Keratinocyte (primary cell): ENCODE data around the gene ZFP1. TPM values are rescaled to one million over a fixed set of nuclear protein-coding genes. Genes with fewer than 3 reads are reported as not detected.

Source experiments
- DNase-seq: peaks from one replicate; pipeline ENCODE4 v3.0.0-alpha.2; 2011; ENCODE audit warnings: low read depth, missing footprints, low spot score
- FAIRE-seq: peaks from 2 replicates; lab custom pipeline; 2011; peaks lifted over from hg19 to GRCh38; lab: Jason Lieb, UNC
- H2AFZ ChIP-seq: 2 replicates; pipeline ENCODE4 v1.6.0; 2012; ENCODE audit warnings: low read length, control low read depth, inconsistent platforms; ENCODE audit not compliant: control insufficient read depth
- H3K27ac ChIP-seq: 2 replicates; pipeline ENCODE4 v1.5.1; 2011; ENCODE audit warnings: low read length; ENCODE audit not compliant: control insufficient read depth, insufficient read depth
- H3K27me3 ChIP-seq: 3 replicates; pipeline ENCODE4 v1.6.0; 2011; ENCODE audit warnings: low read length; ENCODE audit not compliant: control insufficient read depth, insufficient read depth; ENCODE audit errors: extremely low read depth
- H3K36me3 ChIP-seq, 2 experiments: 2 replicates in 1 of 2; 3 replicates in 1 of 2; pipeline ENCODE4 v1.5.1; 2011; ENCODE audit warnings: low read length in 2 of 2, mild to moderate bottlenecking in 1 of 2; ENCODE audit not compliant: control insufficient read depth in 2 of 2, insufficient read depth in 2 of 2; ENCODE audit errors: extremely low read depth in 1 of 2
- H3K4me1 ChIP-seq: 3 replicates; pipeline ENCODE4 v1.5.1; 2011; ENCODE audit warnings: low read length; ENCODE audit not compliant: control insufficient read depth, insufficient read depth; ENCODE audit errors: extremely low read depth
- H3K4me2 ChIP-seq: 3 replicates; pipeline ENCODE4 v1.6.0; 2011; ENCODE audit warnings: low read depth, low read length; ENCODE audit not compliant: control insufficient read depth, insufficient read depth; ENCODE audit errors: extremely low read depth
- H3K4me3 ChIP-seq, 3 experiments: fragments of 200-600 bp in 1 of 3; sonication (generic) in 1 of 3; 2 replicates in 2 of 3; 3 replicates in 1 of 3; pipeline ENCODE4 v1.5.1; 2011 to 2016; ENCODE audit warnings: low read length in 3 of 3, mild to moderate bottlenecking in 3 of 3, control low read depth in 2 of 3, inconsistent platforms in 1 of 3, low read depth in 1 of 3, mixed read lengths in 1 of 3, mixed run types in 1 of 3, moderate library complexity in 1 of 3; ENCODE audit not compliant: control insufficient read depth in 2 of 3, insufficient read depth in 2 of 3; ENCODE audit errors: extremely low read depth in 1 of 3
- H3K79me2 ChIP-seq: 2 replicates; pipeline ENCODE4 v1.6.0; 2012; ENCODE audit warnings: low read length; ENCODE audit not compliant: control insufficient read depth, insufficient read depth
- H3K9ac ChIP-seq: 3 replicates; pipeline ENCODE4 v1.6.0; 2011; ENCODE audit warnings: low read length; ENCODE audit not compliant: control insufficient read depth, insufficient read depth; ENCODE audit errors: extremely low read depth
- H3K9me1 ChIP-seq: 3 replicates; pipeline ENCODE4 v1.6.0; 2011; ENCODE audit warnings: low read length; ENCODE audit not compliant: control insufficient read depth, insufficient read depth; ENCODE audit errors: extremely low read depth
- H3K9me3 ChIP-seq: 2 replicates; pipeline ENCODE4 v1.5.1; 2012; ENCODE audit warnings: low read depth, low read length; ENCODE audit not compliant: control insufficient read depth
- H4K20me1 ChIP-seq: 3 replicates; pipeline ENCODE4 v1.6.0; 2011; ENCODE audit warnings: low read length; ENCODE audit not compliant: control insufficient read depth, insufficient read depth; ENCODE audit errors: extremely low read depth
- EZH2 ChIP-seq: IDR thresholded peaks from one replicate; pipeline ENCODE4 v1.6.1; 2012; ENCODE audit warnings: inconsistent platforms, mild to moderate bottlenecking, low read length, moderate library complexity
- dilution Hi-C: fragments of 300-500 bp; cut with MboI; formaldehyde crosslinking; loops from one replicate; pipeline ENCODE4 v1.7.0; 2020; ENCODE audit warnings: low sequenced_read_pairs; ENCODE audit not compliant: extremely low pct_ligation_motif_present
- polyA plus RNA-seq, 5 experiments: library from polyadenylated mRNA; depleted of rRNA in 3 of 5; stranded (reverse) in 3 of 5; stranded (forward) in 1 of 5; unstranded in 1 of 5; fragments of >200 nt; gene quantifications; 1 replicate in 1 of 5; 2 replicates in 3 of 5; 3 replicates in 1 of 5; pipeline versions ENCODE4 v1.2.1 to v1.2.3, GENCODE V29; 2011 to 2012; ENCODE audit warnings: missing spikeins in 2 of 5, low read depth in 1 of 5, low replicate concordance in 1 of 5
- TF ChIP-seq, protein P1 (sequence below), 3 experiments: IDR thresholded peaks in 1 of 3; conservative IDR thresholded peaks in 1 of 3; optimal IDR thresholded peaks in 1 of 3; 2 replicates in 2 of 3; 3 replicates in 1 of 3; pipeline versions ENCODE3 to v1.5.1; 2011; ENCODE audit warnings: low read length in 3 of 3, mild to moderate bottlenecking in 3 of 3, moderate library complexity in 2 of 3, control low read depth in 1 of 3, inconsistent platforms in 1 of 3; ENCODE audit not compliant: insufficient read depth in 2 of 3; ENCODE audit errors: extremely low read depth in 1 of 3

The ZFP1 gene
- polyA plus RNA-seq, 1 donor (not counting 4 experiments of a cell fraction or from before 2014, with no cell fraction given), result 8.6 TPM

- TF ChIP-seq EZH2, result no peak
- TF ChIP-seq, protein P1, sequence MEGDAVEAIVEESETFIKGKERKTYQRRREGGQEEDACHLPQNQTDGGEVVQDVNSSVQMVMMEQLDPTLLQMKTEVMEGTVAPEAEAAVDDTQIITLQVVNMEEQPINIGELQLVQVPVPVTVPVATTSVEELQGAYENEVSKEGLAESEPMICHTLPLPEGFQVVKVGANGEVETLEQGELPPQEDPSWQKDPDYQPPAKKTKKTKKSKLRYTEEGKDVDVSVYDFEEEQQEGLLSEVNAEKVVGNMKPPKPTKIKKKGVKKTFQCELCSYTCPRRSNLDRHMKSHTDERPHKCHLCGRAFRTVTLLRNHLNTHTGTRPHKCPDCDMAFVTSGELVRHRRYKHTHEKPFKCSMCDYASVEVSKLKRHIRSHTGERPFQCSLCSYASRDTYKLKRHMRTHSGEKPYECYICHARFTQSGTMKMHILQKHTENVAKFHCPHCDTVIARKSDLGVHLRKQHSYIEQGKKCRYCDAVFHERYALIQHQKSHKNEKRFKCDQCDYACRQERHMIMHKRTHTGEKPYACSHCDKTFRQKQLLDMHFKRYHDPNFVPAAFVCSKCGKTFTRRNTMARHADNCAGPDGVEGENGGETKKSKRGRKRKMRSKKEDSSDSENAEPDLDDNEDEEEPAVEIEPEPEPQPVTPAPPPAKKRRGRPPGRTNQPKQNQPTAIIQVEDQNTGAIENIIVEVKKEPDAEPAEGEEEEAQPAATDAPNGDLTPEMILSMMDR (optimal IDR thresholded peaks at IDR 0.05 in 1 of 3, IDR thresholded peaks at IDR 0.05 in 1 of 3, conservative IDR thresholded peaks at IDR 0.05 in 1 of 3; ENCODE audit: extremely low read depth in 1 of 3, insufficient read depth in 2 of 3, low read length in 3 of 3), result no peak
- H3K27me3 ChIP-seq, result no peaks in the 10 kb centered on the region
- H2AFZ ChIP-seq, result no peak overlapping the region
- no peaks in the 10 kb centered on the region for H3K9me3 ChIP-seq
- no peaks in the 10 kb centered on the region for H3K79me2 ChIP-seq
- dilution Hi-C loops, result no loop called here
- H3K9me1 ChIP-seq, result no peaks in the 10 kb centered on the region
- H3K27ac ChIP-seq, result no peak overlapping the region
- no peak overlapping the region for H3K4me3 ChIP-seq
- H3K4me1 ChIP-seq, result peaks cover 20% of the 10 kb centered on the region
- no peaks in the 10 kb centered on the region for H3K36me3 ChIP-seq
- FAIRE-seq (no peak), DNase-seq (no peak)
- H3K4me2 ChIP-seq, result no peak overlapping the region
- H4K20me1 ChIP-seq, result no peaks in the 10 kb centered on the region
- no peak overlapping the region for H3K9ac ChIP-seq
Measured at GRCh38 chr16:75114179-75114945, 34.0 kb upstream of the ZFP1 start.

DNA sequence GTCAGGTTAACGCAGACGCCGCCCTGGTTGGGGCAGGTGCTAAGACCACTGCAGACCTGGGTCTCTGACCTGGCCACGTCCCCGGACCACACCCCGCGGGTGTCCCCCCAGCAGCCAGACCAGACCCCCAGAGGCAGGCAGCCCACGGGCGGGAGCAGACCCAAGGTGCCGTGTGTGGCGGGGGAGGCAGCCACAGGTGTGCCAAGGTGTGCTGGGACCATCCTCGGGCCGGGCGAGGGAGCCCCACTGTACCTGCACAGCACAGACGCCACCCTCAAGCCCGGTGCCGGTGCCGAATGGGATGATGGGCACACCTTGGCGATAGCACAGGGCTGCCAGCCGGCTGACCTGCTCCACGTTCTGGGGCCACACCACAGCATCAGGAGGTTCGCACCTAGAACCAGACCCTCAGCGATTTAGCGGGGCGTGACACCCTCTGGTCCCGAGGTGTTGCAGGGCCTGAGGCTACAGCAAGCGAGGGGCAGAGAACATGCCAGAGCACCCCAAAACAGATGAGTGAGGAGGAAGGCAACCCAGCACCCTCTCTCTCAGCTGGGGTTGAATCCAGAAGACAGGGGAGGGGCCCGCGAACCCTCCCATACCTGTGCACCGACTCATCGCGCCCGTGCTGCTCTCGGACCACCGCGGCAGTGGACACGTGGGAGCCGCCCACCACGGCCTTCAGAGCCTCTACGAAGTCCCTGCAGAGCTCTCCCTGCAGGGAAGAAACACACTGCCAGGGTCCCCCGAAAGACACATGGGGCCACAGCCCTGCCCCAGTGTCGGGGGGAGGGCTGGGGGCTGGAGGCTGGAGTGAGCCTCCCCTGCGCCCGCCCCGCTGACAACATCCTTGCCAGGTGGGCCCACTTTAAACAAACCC lies 33.1 kb upstream of the ZFP1 start:
- FAIRE-seq (no peak), DNase-seq (no peak)
- Histone ChIP-seq H3K4me1 (peaks cover 11% of the 10 kb centered on the region), H2AFZ (no peak overlapping the region), H3K27ac (no peak overlapping the region), H3K79me2 (no peaks in the 10 kb centered on the region), H3K36me3 (no peaks in the 10 kb centered on the region), H3K9ac (no peak overlapping the region), H3K27me3 (no peaks in the 10 kb centered on the region), H3K9me1 (no peaks in the 10 kb centered on the region), H4K20me1 (no peaks in the 10 kb centered on the region), H3K4me3 (no peak overlapping the region), H3K9me3 (no peaks in the 10 kb centered on the region), H3K4me2 (no peak overlapping the region)
- TF ChIP-seq, protein P1 (optimal IDR thresholded peaks at IDR 0.05 in 1 of 3, IDR thresholded peaks at IDR 0.05 in 1 of 3, conservative IDR thresholded peaks at IDR 0.05 in 1 of 3; ENCODE audit: extremely low read depth in 1 of 3, insufficient read depth in 2 of 3, low read length in 3 of 3), result no peak
- no peak for TF ChIP-seq EZH2
- dilution Hi-C loops, result no loop called here
